HG02884 (cell line): ENCODE measurements around the gene N4BP2L1.
A peak's percentile ranks its signal among the peaks of the same experiment; 100 is the strongest.

Source experiments
- ATAC-seq: cut with Tn5 transposase; IDR thresholded peaks from one replicate; pipeline ENCODE4 v1.9.1; 2021; ENCODE audit warnings: mild to moderate bottlenecking, moderate library complexity; ENCODE audit not compliant: unreplicated experiment

The N4BP2L1 gene

DNA sequence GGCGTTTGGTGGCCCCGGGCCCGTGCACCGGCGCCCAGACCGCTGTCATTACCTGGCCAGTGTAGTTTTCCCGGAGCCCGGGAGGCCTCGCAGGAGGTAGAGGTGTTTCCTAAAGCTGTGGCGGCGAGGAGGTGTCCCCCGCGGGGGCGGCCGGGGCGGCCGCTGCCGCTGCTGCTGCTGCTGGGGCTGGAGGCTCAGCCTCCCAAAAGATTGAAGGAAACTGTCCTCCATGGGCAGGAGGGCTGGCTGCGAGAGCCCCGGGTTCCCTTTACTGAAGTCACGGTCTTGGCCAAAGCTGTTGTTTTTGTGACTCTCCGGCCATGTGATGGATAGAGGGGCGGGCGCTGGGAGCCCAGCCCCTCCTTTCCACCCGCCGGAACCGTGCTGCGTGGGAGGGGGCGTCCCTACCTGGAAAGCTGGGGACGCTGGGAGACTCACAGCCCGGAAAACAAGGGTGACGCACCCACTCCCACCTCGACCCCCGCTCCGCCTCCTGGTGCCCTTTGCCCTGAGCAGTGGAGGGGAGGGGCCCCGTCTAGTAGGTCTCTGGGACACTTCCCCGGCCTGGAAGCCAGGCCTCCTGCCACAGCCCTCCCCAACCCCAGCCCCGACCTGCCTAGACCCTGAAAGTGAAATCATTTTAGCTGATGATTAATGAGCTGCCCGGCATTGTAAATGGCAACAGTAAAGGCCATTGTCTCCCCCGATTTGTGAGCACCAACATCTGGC is at the start of gene N4BP2L1:
Gene N4BP2L1 (minus strand): TSS at position 279 of the 729 bp plus-strand sequence. CDS start 48 bp downstream, at position 231.
- ATAC-seq, result peak; percentile 55

DNA sequence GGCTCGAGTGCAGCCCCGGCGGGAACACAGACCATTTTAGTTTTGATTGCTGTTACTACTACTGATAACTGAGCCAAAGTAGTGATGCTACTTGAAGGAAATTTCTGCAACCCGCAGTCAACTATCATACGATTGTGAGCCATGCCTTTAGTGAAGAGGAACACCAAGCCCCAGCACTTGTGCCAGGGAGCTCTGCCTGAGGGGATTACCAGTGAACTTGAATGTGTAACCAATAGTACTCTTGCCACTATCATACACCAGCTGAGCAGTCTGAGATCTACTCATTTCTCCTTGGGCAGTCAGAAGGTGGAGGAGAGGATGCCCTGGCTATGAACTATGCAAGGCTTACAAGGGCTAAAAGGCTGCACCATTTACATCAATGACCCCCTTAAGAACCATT is 49.0 kb upstream of the N4BP2L1 start:
- no peak for ATAC-seq

GRCh38 chr13:32476021-32476731 is 48.2 kb upstream of the N4BP2L1 start:
- no peak for ATAC-seq

- ATAC-seq, result no peak
Observed at GRCh38 chr13:32474999-32475792, 47.3 kb upstream of the N4BP2L1 start.

DNA sequence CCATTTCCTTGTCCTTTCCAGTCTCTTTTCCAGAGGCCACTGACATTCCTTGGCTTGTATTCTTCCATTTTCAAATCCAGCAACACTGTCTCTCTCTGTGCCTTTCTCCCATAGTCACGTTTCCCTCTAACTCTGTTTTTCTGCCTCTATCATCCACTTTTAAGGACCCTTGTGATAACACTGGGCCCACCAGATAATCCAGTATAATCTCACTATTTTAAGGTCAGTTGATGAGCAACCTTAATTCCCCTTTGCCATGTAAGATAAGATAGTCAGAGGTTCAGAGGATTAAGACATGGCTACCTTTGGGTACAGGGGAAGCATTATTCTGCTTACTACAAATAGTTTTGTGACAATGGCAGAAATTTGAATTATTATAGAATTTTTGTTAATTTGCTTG is 45.7 kb upstream of the N4BP2L1 start:
- ATAC-seq, result no peak

DNA sequence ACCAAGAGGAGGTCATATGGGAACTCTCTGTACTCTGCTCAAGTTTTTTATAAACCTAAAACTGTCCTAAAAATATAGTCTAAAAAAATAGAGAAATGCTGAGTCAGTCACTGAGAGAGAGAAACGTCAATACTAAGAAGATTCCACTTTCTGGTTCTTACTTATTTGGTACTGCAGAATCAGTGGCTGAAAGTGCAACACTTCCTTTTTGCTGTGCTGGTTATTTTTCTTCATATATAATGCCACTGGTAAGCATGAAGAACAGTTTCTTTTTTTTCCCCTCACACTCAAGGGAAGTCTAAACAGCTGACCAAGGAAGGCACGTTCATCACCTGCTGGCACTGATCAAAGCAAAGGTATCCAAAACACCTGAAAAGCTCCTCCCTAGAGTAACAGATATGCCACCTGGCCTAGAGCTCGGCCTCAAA is 44.3 kb upstream of the N4BP2L1 start:
- ATAC-seq, result peak; percentile 83

GRCh38 chr13:32471187-32471922 is 43.4 kb upstream of the N4BP2L1 start:
- no peak for ATAC-seq

DNA sequence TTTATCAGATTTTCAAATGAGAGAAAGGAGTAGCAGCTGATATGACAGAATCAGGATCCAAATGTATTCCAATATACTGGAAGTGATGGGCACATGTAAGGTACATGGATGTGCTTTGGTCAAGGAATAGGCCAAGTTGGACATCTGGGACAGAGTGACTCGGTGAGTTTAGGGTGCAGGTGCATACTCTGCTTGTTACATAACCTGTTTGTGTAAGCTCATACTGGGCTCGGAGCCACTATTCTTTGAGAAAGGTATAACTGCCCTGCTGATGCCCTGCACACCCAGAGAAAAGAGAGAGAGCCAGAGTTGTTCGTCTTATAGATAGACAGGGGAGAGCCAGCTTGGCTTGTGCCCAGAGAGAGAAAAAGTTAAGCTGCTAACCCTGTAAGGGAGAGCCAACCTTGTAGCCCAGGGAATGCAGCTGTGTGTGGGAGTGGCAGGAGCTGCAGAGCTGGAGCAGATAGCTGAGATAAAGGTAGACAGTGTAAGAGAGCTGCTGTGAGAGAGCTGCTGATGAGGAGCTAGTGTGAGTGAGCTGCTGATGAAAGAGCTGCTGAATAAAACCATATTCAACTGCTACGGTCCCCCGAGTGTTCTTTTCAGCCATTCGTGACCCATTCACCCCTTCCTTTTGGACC is 40.7 kb upstream of the N4BP2L1 start:
- no peak for ATAC-seq

GRCh38 chr13:32456591-32456990 is 28.7 kb upstream of the N4BP2L1 start:
- ATAC-seq, result no peak

DNA sequence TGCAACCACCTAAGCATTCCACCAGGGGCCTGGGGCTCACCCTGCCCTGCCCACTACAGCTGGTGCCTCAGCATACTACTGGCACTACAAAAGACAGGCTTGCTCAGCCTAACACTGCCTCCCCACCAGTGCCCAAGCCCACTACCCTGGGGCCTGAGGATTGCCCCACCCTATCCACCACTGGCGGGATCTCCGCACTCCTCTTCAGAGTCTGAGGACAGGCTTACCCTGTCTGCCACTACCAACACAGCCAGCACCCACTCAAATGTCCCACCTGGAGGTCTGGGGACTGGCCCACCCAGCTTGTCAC is 27.6 kb upstream of the N4BP2L1 start:
- no peak for ATAC-seq

- ATAC-seq, result no peak
Observed at GRCh38 chr13:32454886-32455593, 27.1 kb upstream of the N4BP2L1 start.

DNA sequence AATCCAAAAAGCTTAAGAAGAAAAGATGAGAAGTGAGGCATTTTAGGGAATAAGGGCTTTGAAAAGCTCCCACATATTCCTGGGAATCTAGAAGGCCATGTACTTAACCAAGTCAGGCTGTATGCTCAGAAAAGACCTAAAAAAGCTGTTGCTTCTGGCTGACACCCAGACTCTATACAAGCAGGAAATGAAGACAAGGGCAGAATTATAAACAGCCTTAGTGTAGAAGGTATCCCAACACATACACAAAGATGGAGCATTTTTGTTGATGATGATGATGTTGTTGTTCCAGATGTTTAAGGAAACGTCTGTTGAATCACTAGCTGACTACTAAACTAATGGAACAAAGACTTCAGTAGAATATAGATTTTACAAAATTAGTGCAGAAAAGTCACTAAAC is 26.1 kb upstream of the N4BP2L1 start:
- ATAC-seq, result no peak

- no peak for ATAC-seq
Observed at GRCh38 chr13:32448972-32449371, 21.0 kb upstream of the N4BP2L1 start.

DNA sequence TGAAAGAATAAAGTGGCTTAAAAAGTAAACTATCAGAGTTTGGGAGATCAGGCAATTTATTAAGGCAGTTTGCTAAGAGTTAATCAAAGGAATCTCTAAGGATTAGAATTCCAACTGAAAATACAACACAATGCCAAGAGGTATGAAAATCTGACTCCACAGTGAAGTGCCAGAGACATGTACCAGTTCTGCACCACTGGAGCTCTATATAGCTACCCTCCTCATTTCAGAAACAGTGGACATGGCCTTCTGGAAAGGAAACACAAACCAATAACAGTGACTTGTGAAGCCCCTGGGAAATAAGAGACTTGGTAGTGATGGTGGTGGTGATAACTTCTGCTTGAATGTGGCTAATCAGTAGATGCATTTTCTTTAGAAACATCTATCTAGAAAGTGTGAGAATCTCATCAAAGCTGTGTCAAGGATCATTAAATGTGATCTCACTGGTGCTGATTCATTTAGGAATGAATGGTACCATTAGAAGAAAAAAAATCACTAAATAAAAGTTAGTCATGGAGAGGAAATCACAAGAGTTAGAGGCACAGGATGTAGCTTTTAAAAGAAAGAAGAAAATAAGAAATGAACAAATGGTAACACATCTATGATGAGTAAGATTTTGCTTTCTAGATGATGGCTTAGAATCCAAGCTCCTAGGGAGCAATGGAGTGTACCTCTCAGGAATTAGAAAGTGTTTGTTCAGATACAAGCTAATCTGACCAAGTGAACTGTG is 20.1 kb upstream of the N4BP2L1 start:
- ATAC-seq, result no peak

DNA sequence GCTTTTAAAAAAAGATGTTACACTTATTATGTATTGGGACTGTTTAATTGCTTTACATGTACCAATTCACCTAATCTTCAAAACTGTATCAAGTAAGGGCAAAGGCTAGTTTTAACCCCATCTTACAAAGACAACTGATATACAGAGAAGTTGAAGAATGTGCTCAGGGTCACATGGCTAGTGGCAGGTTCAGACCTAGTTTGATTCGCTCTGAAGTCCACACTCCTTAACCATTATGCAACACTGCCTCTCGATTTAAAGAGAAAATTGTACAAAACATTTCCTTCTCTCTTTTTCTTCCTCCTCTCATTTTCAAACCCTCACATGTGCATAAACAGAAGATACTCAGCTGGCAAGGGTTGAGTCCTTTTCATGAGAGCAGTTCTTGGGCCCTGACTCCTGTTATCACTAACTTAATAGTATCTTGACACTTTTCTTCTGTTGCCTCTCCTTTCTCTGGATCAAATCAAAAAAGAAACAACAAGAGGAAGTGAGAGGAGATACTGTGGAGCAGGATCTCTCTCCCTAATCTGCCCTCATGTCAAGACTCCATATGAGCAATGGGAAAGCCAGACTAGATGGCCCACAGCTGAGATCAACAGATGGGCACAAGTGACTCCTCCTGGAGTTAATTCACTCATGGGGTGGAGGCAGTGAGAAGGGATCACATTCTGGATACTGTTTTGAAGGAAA is 19.0 kb upstream of the N4BP2L1 start:
- no peak for ATAC-seq

DNA sequence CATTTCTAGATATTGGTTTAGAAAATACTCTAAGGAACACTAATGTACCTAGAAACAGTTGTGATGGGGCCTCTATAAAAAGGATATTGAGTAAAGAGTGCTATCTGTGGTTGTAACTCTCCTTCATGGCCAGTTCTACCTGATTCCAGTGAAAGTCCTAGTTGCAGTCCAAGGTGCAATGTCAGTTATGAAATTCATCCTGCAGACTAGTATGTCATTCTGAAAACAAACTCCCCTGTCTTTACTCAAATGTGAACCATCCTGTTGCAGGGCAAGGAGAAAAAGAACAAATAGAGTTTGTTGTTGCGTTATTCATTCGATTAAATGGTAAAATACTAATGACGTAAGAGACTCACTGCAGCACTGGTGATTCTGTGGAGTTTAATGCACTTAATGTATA is 18.3 kb upstream of the N4BP2L1 start:
- ATAC-seq, result no peak

DNA sequence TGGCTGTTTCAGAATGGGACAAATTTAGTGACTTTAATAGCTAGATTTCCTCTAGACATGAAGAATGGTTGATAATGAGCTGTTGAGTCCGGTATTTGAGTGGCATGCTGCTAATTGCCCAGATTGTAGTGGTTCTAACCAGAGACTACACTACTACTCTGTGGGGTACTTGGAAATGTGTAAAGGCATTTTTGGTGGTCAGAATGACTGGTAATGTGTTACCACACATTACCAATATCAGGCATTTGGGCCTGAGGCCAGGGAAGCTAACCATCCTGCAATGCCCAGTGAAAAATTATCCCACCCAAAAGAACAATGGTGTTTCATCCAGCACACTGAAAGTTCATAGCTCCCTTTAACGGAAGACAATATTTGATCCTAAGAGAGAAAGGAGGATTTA is 17.5 kb upstream of the N4BP2L1 start:
- ATAC-seq, result no peak

- peak; percentile 48 for ATAC-seq
Observed at GRCh38 chr13:32443111-32443510, 15.2 kb upstream of the N4BP2L1 start.

DNA sequence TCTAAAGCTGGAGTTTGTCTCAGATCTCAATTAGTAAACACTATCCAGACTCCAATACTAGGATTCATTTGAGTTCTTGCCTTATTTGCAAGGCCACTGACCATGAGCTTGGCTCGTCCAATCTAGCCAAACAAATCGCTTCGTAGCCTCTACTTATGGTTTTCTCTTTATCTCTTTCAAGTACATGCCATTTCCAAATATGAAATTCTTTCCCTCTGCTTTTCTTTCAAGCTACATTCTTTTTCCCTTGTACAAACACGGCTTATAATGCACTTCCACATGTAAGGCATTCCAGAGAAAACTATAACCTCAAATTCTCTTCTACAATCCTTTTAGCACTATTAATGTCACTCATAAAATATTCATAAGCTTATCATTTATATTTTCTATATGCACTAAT is 10.9 kb upstream of the N4BP2L1 start:
- ATAC-seq, result no peak
